OCI-LY3 (cell line): ENCODE results near the gene OTOA.

ENCODE experiments used
- H2AFZ ChIP-seq: fragments of 200-600, 300-600 bp; shearing (Covaris generic); 2 replicates; pipeline ENCODE4 v1.6.0; 2014; ENCODE audit warnings: antibody characterized with exemption, low read depth, low read length
- H3K27ac ChIP-seq: fragments of 200-600, 300-600 bp; sonication (generic); 2 replicates; pipeline ENCODE4 v1.5.1; 2014; ENCODE audit warnings: mild to moderate bottlenecking, low read length, moderate library complexity, mixed read lengths
- H3K27me3 ChIP-seq: fragments of 200-600, 300-600 bp; sonication (generic); 2 replicates; pipeline ENCODE4 v1.6.1; 2014; ENCODE audit warnings: low read depth, low read length, mixed read lengths
- H3K36me3 ChIP-seq: fragments of 200-600, 300-600 bp; sonication (generic); replicated peaks from 2 replicates; pipeline ENCODE3; 2014; ENCODE audit warnings: low read depth, low read length, mixed read lengths
- H3K4me1 ChIP-seq: fragments of 300-600, 200-600 bp; sonication (generic); 2 replicates; pipeline ENCODE4 v1.6.1; 2014; ENCODE audit warnings: low read length, mixed read lengths
- H3K4me2 ChIP-seq: fragments of 200-600, 300-600 bp; sonication (generic); 2 replicates; pipeline ENCODE4 v1.6.1; 2014; ENCODE audit warnings: low read length, mixed read lengths
- H3K4me3 ChIP-seq: fragments of 300-600, 200-600 bp; sonication (generic); 2 replicates; pipeline ENCODE4 v1.5.1; 2014; ENCODE audit warnings: antibody characterized with exemption, mild to moderate bottlenecking, low read length, moderate library complexity
- H3K79me2 ChIP-seq: fragments of 300-600, 200-600 bp; shearing (Covaris generic); 2 replicates; pipeline ENCODE4 v1.6.1; 2014; ENCODE audit warnings: mild to moderate bottlenecking, low read length, mixed read lengths
- H3K9ac ChIP-seq: fragments of 300-600, 200-600 bp; shearing (Covaris generic); 2 replicates; pipeline ENCODE4 v1.6.0; 2014; ENCODE audit warnings: mild to moderate bottlenecking, low read length, moderate library complexity
- H3K9me3 ChIP-seq: fragments of 200-600, 300-600 bp; shearing (Covaris generic); 2 replicates; pipeline ENCODE4 v1.6.1; 2014; ENCODE audit warnings: low read length, mixed read lengths; ENCODE audit not compliant: insufficient read depth
- H4K20me1 ChIP-seq: fragments of 200-600, 300-600 bp; sonication (generic); 2 replicates; pipeline ENCODE4 v1.6.1; 2016; ENCODE audit warnings: low read length, mixed read lengths; ENCODE audit not compliant: insufficient read depth
- CTCF ChIP-seq: fragments of 200-600, 300-600 bp; sonication (generic); IDR thresholded peaks from 2 replicates; pipeline ENCODE4 v1.5.1; 2014; ENCODE audit warnings: antibody characterized with exemption, low read length, low read depth
- EZH2phosphoT487 ChIP-seq: fragments of 200-600 bp; shearing (Covaris generic); IDR thresholded peaks from 2 replicates; pipeline ENCODE4 v1.6.1; 2018; ENCODE audit warnings: antibody characterized with exemption, mixed run types, low read depth

The OTOA gene

GRCh38 chr16:21717608-21718007 is 53.8 kb downstream of the OTOA start:
- no peak overlapping the region for H3K9ac ChIP-seq
- H2AFZ ChIP-seq = no peak overlapping the region
- no peaks in the 10 kb centered on the region for H3K9me3 ChIP-seq
- no peaks in the 10 kb centered on the region for H4K20me1 ChIP-seq
- no peak for TF ChIP-seq CTCF
- TF ChIP-seq EZH2phosphoT487 = no peak
- H3K79me2 ChIP-seq = no peaks in the 10 kb centered on the region
- no peak overlapping the region for H3K4me3 ChIP-seq
- H3K36me3 ChIP-seq = no peaks in the 10 kb centered on the region
- H3K4me1 ChIP-seq = peaks cover 33% of the 10 kb centered on the region
- H3K4me2 ChIP-seq = no peak overlapping the region
- H3K27ac ChIP-seq = no peak overlapping the region
- H3K27me3 ChIP-seq = no peaks in the 10 kb centered on the region

- no peak overlapping the region for H3K4me3 ChIP-seq
- H3K27me3 ChIP-seq = no peaks in the 10 kb centered on the region
- H3K9ac ChIP-seq = no peak overlapping the region
- H4K20me1 ChIP-seq = no peaks in the 10 kb centered on the region
- no peaks in the 10 kb centered on the region for H3K79me2 ChIP-seq
- no peak overlapping the region for H3K4me2 ChIP-seq
- H3K27ac ChIP-seq = no peak overlapping the region
- peaks cover 5% of the 10 kb centered on the region for H3K36me3 ChIP-seq
- peaks cover 47% of the 10 kb centered on the region for H3K4me1 ChIP-seq
- H2AFZ ChIP-seq = peak overlapping the region; percentile 50; the same call in 1 of the 2 replicates
- TF ChIP-seq CTCF = no peak
- TF ChIP-seq EZH2phosphoT487 = no peak
- H3K9me3 ChIP-seq = no peaks in the 10 kb centered on the region
Observed at GRCh38 chr16:21719283-21719682, 55.5 kb downstream of the OTOA start.

DNA sequence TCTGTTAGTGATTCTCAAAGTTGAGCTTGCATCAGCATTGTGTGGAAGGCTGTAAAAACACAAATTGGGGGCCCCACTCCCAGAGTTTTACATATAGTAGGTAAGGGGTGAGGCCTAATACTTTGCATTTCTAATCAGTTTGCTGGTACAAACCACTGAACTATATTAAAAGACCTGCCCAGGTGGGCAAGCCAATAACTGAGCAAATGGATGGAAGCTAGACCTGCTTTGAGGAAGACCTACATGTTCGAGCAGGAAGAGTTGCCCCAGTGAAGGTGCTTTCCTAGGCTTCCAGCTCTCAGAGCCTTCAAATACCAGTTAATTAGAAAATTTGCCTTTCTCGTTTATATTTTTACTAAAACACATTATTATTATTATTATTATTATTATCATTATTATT is 56.8 kb downstream of the OTOA start:
- no peak overlapping the region for H3K4me3 ChIP-seq
- H2AFZ ChIP-seq = peak overlapping the region; percentile 64; the same call in 1 of the 2 replicates
- TF ChIP-seq EZH2phosphoT487 (no peak), CTCF (no peak)
- H3K4me2 ChIP-seq = peak overlapping the region; percentile 34
- H3K27me3 ChIP-seq = no peaks in the 10 kb centered on the region
- H3K79me2 ChIP-seq = no peaks in the 10 kb centered on the region
- H3K9me3 ChIP-seq = no peaks in the 10 kb centered on the region
- peak overlapping the region; percentile 13; the same call in 1 of the 2 replicates for H3K9ac ChIP-seq
- H3K27ac ChIP-seq = peak overlapping the region; percentile 59
- peaks cover 5% of the 10 kb centered on the region for H3K36me3 ChIP-seq
- no peaks in the 10 kb centered on the region for H4K20me1 ChIP-seq
- H3K4me1 ChIP-seq = peaks cover 47% of the 10 kb centered on the region

- Histone ChIP-seq H3K9ac (no peak overlapping the region), H3K4me3 (no peak overlapping the region), H3K27ac (peak overlapping the region; percentile 6; the same call in 1 of the 2 replicates), H3K27me3 (no peaks in the 10 kb centered on the region), H3K4me1 (peaks cover 47% of the 10 kb centered on the region), H4K20me1 (no peaks in the 10 kb centered on the region), H2AFZ (no peak overlapping the region), H3K4me2 (no peak overlapping the region), H3K79me2 (no peaks in the 10 kb centered on the region), H3K36me3 (peaks cover 5% of the 10 kb centered on the region), H3K9me3 (no peaks in the 10 kb centered on the region)
- no peak for TF ChIP-seq CTCF
- no peak for TF ChIP-seq EZH2phosphoT487
Observed at GRCh38 chr16:21722771-21723455, 59.1 kb downstream of the OTOA start.
